HG03558 (cell line): Measurements from ENCODE around the gene DGCR2.
"Not testable (repeated sequence)": the region's sequence is repeated elsewhere in the genome, so short reads cannot be mapped to it uniquely, and the experiment has no call there.

ENCODE experiments used
- ATAC-seq: cut with Tn5 transposase; IDR thresholded peaks from one replicate; pipeline ENCODE4 v1.9.1; 2021; ENCODE audit warnings: moderate number of reproducible peaks; ENCODE audit not compliant: unreplicated experiment; ENCODE audit errors: extremely low read depth

The DGCR2 gene

GRCh38 chr22:19086896-19087295 lies 35.3 kb downstream of the DGCR2 start:
- ATAC-seq = no peak

DNA sequence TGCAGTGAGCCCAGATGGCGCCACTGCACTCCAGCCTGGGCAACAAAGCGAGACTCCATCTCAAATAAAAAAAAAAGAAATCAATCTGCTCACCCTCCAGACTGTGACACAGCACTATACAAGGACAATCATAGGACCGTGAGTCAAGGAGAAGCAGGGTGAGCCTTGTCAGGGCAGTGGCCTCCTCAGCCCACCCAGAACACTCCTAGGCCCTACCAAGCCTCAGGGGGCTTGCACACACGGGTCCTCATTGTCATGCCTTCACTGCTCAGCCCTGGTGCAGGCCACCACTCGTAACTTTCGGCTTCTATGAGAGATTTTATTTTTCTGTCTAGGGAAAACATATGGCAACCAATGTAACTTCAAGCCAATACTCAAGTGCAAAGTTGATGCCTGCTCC lies 35.8 kb downstream of the DGCR2 start:
- ATAC-seq = no peak

DNA sequence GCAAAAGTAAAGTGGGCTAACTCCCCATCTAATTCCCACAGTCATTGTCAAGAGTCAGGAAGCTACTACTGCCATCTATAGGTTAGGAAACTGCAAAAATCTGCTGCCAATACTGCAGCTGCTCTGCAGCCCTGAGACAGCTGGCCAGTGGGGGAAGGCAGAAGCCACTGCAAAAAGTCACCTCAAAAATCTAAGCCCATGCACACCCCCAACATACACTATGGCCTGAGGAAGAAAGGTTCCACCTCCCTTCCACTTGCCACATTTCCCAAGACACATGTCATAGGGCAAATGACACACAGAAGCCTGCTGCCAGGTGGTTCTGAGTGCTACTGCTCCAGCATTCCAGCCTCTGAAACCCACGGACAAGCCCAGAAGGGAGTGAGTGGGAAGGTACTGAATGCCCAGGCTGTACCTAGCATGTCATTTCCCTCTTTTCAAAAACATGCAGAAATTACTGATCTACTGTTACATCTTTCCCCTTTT lies 36.9 kb downstream of the DGCR2 start:
- no peak for ATAC-seq

DNA sequence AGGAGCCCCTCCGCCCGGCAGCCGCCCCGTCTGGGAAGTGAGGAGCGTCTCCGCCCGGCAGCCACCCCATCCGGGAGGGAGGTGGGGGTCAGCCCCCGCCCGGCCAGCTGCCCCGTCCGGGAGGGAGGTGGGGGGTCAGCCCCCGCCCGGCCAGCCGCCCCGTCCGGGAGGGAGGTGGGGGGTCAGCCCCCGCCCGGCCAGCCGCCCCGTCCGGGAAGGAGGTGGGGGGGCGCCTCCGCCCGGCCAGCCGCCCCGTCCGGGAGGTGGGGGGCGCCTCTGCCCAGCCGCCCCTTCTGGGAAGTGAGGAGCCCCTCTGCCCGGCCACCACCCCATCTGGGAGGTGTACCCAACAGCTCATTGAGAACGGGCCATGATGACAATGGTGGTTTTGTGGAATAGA lies 37.6 kb downstream of the DGCR2 start:
- not testable (repeated sequence) for ATAC-seq

- not testable (repeated sequence) for ATAC-seq
Measured at GRCh38 chr22:19084126-19084525, 38.1 kb downstream of the DGCR2 start.

DNA sequence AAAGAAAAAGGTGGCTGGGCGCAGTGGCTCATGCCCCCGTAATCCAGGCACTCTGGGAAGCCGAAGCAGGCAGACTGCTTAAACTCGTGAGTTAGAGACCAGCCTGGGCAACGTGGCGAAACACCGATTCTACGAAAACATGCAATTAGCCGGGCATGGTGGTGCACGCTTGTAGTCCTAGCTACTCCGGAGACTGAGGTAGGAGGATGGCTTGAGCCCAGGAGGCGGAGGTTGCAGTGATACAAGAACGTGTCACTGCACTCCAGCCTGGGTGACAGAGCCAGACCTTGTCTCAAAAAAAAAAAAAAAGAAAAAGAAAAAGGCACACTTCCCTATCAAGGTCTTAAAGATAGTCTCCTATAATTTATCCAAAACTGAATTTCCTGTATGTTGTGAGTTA lies 39.4 kb downstream of the DGCR2 start:
- no peak for ATAC-seq

DNA sequence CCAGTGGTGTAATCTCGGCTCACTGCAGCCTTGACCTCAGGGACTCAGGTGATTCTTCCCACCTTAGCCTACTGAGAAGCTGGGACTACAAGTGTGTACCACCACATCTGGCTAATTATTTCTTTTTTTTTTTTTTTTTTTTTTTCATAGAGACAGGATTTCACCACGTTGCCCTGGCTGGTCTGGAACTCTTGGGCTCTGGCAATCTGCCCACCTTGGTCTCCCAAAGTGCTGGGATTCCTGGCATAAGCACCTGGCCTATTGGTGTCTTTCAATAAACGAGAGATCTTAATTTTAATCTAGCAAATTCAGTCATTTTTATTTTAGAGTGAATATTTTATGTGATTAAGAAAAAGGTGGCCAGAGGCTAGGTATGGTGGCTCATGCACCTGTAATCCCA lies 40.1 kb downstream of the DGCR2 start:
- no peak for ATAC-seq

DNA sequence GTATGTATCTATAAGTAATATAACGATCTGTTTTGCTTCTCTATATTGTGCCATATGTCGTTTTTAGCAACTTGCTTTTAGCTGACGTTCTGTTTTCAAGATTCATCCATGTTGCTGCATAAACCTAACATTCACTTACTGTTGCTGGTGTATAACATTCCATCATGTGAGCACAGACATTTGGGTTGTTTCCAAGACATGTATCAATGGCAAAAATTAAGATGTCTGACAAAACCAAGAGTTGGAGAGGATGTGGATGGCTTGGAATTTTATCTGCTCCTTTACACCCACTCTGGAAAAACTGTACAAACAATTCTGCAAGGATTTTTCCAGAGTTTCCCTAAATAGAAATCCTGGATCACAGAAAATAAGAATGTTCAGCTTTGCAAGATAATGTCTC lies 40.9 kb downstream of the DGCR2 start:
- ATAC-seq = no peak

DNA sequence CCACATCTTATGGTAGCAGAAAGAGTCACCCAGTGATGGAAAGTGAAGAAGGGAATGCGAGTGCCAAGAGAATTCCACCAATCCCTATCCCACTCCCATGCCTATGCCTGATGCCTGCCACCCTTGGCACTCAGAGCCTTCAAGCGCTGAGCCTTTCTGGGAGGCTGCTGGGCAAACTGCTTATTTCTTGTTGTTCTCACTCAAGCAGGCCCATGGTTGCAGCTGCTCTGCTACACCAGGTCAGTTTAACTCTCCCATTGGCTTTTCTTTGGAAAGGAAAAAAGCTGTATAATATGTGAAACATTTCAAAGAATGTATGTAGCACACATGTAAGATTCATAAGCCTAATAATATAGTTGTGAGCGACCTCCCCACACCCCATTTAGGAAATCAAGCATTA lies 41.4 kb downstream of the DGCR2 start:
- ATAC-seq = no peak

GRCh38 chr22:19079691-19080090 lies 42.5 kb downstream of the DGCR2 start:
- ATAC-seq = no peak

DNA sequence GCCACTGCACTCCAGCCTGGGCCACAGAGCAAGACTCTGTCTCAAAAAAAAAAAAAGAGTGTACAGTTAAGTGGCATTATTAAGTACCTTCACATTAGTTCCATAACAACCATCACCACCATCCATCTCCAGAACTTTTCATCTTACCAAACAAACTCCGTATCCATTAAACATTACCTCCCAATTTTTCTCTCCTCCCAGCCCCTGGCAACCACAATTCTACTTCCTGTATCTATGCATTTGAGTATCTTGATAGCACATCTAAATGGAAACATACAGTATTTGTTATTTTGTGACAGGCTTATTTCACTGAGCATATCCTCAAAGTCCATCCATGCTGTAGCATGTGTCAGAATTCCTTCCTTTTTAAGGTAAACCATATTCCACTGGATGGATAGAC lies 46.8 kb downstream of the DGCR2 start:
- no peak for ATAC-seq

GRCh38 chr22:19072853-19073252 lies 49.4 kb downstream of the DGCR2 start:
- ATAC-seq = not testable (repeated sequence)

DNA sequence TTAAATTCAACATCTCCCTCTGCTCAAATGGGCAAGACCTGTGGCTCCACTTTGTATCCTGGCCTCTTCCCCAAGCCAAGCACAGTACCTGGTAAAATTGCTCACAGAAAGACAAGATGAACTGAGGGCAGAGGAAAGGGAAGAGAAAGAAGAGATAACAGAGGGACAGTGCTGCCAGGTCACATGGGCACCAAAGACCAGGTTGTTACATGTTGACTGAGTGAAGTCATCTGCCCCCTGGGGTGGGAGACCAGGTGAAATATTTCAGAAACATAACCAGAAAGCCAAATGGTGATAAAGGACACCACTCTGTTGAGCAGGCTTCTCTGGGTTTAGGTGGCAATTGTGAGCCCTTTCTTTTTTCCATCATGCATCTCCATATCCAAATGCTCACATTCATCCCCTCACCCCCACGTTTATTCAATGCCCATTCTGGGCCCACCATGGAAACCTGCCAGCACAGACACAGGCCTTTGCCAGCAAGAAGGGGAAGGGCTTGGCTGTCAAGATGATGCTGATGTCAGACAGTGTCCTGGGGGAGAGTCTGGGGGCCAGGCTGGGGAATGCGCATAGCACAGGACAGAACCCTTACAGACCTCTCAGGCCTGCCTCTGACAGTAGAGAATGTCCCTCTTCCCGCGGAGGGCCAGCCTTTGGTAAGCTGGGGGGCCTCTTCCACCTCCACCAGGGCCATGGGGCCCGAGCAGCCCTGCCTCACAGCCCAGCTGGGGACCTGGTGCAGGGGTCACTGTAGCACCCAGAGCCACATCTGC lies 51.6 kb downstream of the DGCR2 start:
- no peak for ATAC-seq

DNA sequence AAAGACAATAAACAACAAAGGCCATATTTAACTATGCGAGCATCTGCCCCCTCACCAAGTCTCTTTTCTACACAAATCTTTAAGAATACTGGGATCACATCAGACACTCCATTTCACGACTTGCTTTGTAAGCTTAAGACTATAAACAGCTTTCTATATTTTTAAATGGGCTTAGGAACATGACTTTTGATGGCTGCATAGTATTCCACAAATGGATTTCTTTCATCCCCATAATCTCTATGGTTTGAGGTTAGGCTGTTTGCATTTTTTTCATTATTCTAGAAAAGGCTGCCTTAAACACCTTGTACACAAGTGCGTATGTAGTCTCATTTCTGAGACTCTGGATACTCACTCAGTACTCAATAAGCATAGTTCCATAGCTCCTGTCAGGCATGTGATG lies 52.8 kb downstream of the DGCR2 start:
- ATAC-seq = no peak

GRCh38 chr22:19068784-19069271 lies 53.4 kb downstream of the DGCR2 start:
- no peak for ATAC-seq

DNA sequence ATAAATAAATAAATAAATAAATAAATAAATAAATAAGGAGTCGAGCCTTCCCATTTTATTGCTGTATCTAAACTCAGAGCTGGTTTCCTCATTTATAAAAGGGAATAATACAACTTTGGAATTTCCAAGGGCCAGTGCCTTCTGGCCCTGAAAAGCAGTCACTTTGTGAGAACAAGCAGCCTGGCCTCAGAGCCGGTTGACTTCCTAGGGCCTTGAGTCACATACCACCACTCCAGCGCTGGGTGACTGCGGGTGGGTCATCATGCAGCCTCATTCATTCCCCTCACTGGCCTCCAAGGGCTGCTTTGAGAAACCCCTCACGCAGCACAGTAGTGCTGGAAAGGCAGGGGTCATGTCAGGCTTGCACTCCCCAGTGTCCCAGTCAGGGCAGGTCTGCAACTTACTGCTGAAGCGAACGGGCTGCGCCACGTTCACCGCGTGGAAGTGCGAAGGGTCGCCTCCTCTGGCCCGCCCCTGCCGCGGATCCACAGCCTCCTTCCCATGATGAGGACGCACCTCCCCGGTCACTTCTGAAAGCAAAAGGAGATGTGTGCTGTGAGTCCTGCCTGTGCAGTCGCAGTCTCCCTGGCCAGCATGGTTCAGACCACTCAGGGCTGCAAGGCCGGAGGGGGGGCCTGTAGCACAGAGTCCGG lies 54.4 kb downstream of the DGCR2 start:
- no peak for ATAC-seq

DNA sequence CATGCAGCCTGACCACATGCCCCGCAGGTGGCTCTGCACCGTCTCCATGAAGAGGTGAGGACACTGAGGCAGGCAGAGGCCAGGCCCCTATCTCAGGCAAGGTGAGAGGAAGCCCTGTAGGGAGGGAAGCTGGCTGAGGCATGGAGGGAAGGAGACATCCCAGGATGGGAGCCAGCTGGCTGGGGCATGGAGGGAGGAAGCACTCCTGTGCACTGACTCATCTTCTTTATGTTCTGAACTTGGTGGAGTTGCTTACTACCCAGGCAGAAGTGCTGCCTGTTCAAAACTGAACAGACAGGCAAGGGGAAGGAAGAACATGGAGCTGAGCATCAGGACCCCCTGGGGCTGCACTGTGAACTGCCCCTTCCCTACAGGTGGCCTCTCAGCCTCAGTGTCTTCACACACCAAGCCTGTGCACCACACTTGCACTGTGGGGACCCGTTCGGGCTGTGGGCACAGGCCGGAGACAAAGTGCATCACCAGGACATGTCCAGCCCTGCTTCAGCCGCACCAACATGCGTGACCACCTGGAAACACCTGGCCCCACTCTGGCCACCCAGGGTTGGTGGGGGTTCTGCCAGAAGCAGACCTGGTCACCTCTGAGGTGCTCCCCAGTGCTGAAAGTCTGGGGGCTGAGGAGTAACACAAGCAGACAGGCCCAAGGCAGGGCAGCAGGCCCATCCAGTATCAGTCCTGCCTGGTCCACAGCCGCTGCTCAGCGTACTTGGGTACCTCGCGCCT lies 55.5 kb downstream of the DGCR2 start:
- no peak for ATAC-seq

- ATAC-seq = no peak
Measured at GRCh38 chr22:19065929-19066328, 56.3 kb downstream of the DGCR2 start.

- ATAC-seq = no peak
Measured at GRCh38 chr22:19065298-19065859, 56.8 kb downstream of the DGCR2 start.

GRCh38 chr22:19064354-19065054 lies 57.7 kb downstream of the DGCR2 start:
- ATAC-seq = no peak
